Measurements from ENCODE around the gene FBXW2. TPM values are rescaled to one million over a fixed set of nuclear protein-coding genes. Genes with fewer than 3 reads are reported as not detected.

Gene FBXW2
- total RNA-seq, 2 experiments from 2014 or later: 70.2 to 72.5 TPM

- Mint-ChIP-seq H3K27me3 (no peaks in the 10 kb centered on the region), H3K4me1 (ENCODE audit: low read depth) (no peaks in the 10 kb centered on the region), H3K4me3 (no peak overlapping the region), H3K9me3 (no peaks in the 10 kb centered on the region), H3K36me3 (peaks cover 2% of the 10 kb centered on the region), H3K27ac (no peak overlapping the region)
- CTCF ChIA-PET: interaction anchor here (1.2 to 2.2 kb wide), 3 partner anchors 9 to 321 kb away, joined by 3 to 8 read pairs (median 4); no protein-coding TSS in a partner anchor
- no peak for DNase-seq
- intact Hi-C loops (cut with micrococcal nuclease): no loop called here
- POLR2A ChIA-PET: no interaction called here
Observed at GRCh38 chr9:120740132-120740531, 53.1 kb downstream of the FBXW2 start.

- Mint-ChIP-seq H3K4me3 (no peak overlapping the region), H3K27ac (no peak overlapping the region), H3K36me3 (peaks cover 2% of the 10 kb centered on the region), H3K4me1 (ENCODE audit: low read depth) (no peaks in the 10 kb centered on the region), H3K9me3 (no peaks in the 10 kb centered on the region), H3K27me3 (no peaks in the 10 kb centered on the region)
- intact Hi-C loops (cut with micrococcal nuclease): loop anchor here (5.0 kb wide), 1 partner anchor 115 kb away; no protein-coding TSS in a partner anchor
- ChIA-PET CTCF (interaction anchor here (1.0 kb wide), 1 partner anchor 19 kb away, joined by 4 read pairs; no protein-coding TSS in a partner anchor), POLR2A (no interaction called here)
- no peak for DNase-seq
Observed at GRCh38 chr9:120737416-120738165, 55.6 kb downstream of the FBXW2 start.

- Mint-ChIP-seq H3K36me3 (peaks cover 2% of the 10 kb centered on the region), H3K27me3 (no peaks in the 10 kb centered on the region), H3K4me3 (no peak overlapping the region), H3K27ac (no peak overlapping the region), H3K4me1 (ENCODE audit: low read depth) (no peaks in the 10 kb centered on the region), H3K9me3 (no peaks in the 10 kb centered on the region)
- DNase-seq: no peak
- ChIA-PET POLR2A (no interaction called here), CTCF (interaction anchor here (0.7 to 1.0 kb wide), 2 partner anchors 19 to 323 kb away, joined by 3 to 4 read pairs; no protein-coding TSS in a partner anchor)
- intact Hi-C loops (cut with micrococcal nuclease): loop anchor here (5.0 kb wide), 1 partner anchor 115 kb away; no protein-coding TSS in a partner anchor
Observed at GRCh38 chr9:120736881-120737280, 56.3 kb downstream of the FBXW2 start.

- intact Hi-C loops (cut with micrococcal nuclease): loop anchor here (5.0 kb wide), 1 partner anchor 113 kb away; no protein-coding TSS in a partner anchor
- Mint-ChIP-seq H3K4me1 (ENCODE audit: low read depth) (no peaks in the 10 kb centered on the region), H3K36me3 (peaks cover 2% of the 10 kb centered on the region), H3K27me3 (no peaks in the 10 kb centered on the region), H3K4me3 (no peak overlapping the region), H3K27ac (no peak overlapping the region), H3K9me3 (no peaks in the 10 kb centered on the region)
- POLR2A ChIA-PET: no interaction called here
- CTCF ChIA-PET: interaction anchor here (0.7 kb wide), 1 partner anchor 246 kb away, joined by 3 read pairs; no protein-coding TSS in a partner anchor
- DNase-seq: no peak
Observed at GRCh38 chr9:120735415-120736126, 57.6 kb downstream of the FBXW2 start.

GRCh38 chr9:120734607-120735410 is 58.4 kb downstream of the FBXW2 start:
- DNase-seq: no peak
- Mint-ChIP-seq H3K4me1 (ENCODE audit: low read depth) (no peaks in the 10 kb centered on the region), H3K27ac (no peak overlapping the region), H3K27me3 (no peaks in the 10 kb centered on the region), H3K9me3 (no peaks in the 10 kb centered on the region), H3K36me3 (peaks cover 2% of the 10 kb centered on the region), H3K4me3 (no peak overlapping the region)
- intact Hi-C loops (cut with micrococcal nuclease): loop anchor here (5.0 kb wide), 1 partner anchor 113 kb away; no protein-coding TSS in a partner anchor
- ChIA-PET POLR2A (no interaction called here), CTCF (no interaction called here)

GRCh38 chr9:120733190-120733589 is 60.0 kb downstream of the FBXW2 start:
- POLR2A ChIA-PET: no interaction called here
- Mint-ChIP-seq H3K27me3 (no peaks in the 10 kb centered on the region), H3K36me3 (peaks cover 2% of the 10 kb centered on the region), H3K9me3 (no peaks in the 10 kb centered on the region), H3K4me3 (no peak overlapping the region), H3K27ac (no peak overlapping the region), H3K4me1 (ENCODE audit: low read depth) (peaks cover 4% of the 10 kb centered on the region)
- no peak for DNase-seq
- intact Hi-C loops (cut with micrococcal nuclease): no loop called here
- CTCF ChIA-PET: interaction anchor here (1.0 kb wide), 1 partner anchor 22 kb away, joined by 3 read pairs; no protein-coding TSS in a partner anchor

- ChIA-PET POLR2A (interaction anchor here (1.1 kb wide), 1 partner anchor 16 kb away, joined by 3 read pairs; the partner anchor contains the start of gene MEGF9), CTCF (interaction anchor here (1.6 to 2.2 kb wide), 3 partner anchors 11 to 111 kb away, joined by 4 to 7 read pairs (median 6); no protein-coding TSS in a partner anchor)
- Mint-ChIP-seq H3K4me1 (ENCODE audit: low read depth) (peaks cover 9% of the 10 kb centered on the region), H3K4me3 (no peak overlapping the region), H3K36me3 (no peaks in the 10 kb centered on the region), H3K9me3 (no peaks in the 10 kb centered on the region), H3K27me3 (no peaks in the 10 kb centered on the region), H3K27ac (no peak overlapping the region)
- DNase-seq: no peak
- intact Hi-C loops (cut with micrococcal nuclease): no loop called here
Observed at GRCh38 chr9:120730654-120731514, 62.3 kb downstream of the FBXW2 start.

- H3K27ac Mint-ChIP-seq: no peak overlapping the region
Observed at GRCh38 chr9:120729791-120730241, 63.4 kb downstream of the FBXW2 start.

GRCh38 chr9:120726484-120726883 is 66.7 kb downstream of the FBXW2 start:
- CTCF ChIA-PET: no interaction called here

More at GRCh38 chr9:120729791-120730241, 63.4 kb downstream of the FBXW2 start:
- no peak overlapping the region for H3K4me3 Mint-ChIP-seq
- H3K9me3 Mint-ChIP-seq: no peaks in the 10 kb centered on the region
- peaks cover 9% of the 10 kb centered on the region for H3K4me1 Mint-ChIP-seq (ENCODE audit: low read depth)
- no peaks in the 10 kb centered on the region for H3K27me3 Mint-ChIP-seq
- ChIA-PET POLR2A (no interaction called here), CTCF (interaction anchor here (1.3 to 2.2 kb wide), 3 partner anchors 18 to 110 kb away, joined by 5 to 7 read pairs (median 6); no protein-coding TSS in a partner anchor)
- DNase-seq: peak; percentile 15
- no peaks in the 10 kb centered on the region for H3K36me3 Mint-ChIP-seq
- intact Hi-C loops (cut with micrococcal nuclease): no loop called here

GRCh38 chr9:120725907-120726306 is 67.3 kb downstream of the FBXW2 start:
- H3K27me3 Mint-ChIP-seq: no peaks in the 10 kb centered on the region
- no peak for DNase-seq
- H3K9me3 Mint-ChIP-seq: no peaks in the 10 kb centered on the region
- no peak overlapping the region for H3K27ac Mint-ChIP-seq
- POLR2A ChIA-PET: no interaction called here
- peaks cover 9% of the 10 kb centered on the region for H3K4me1 Mint-ChIP-seq (ENCODE audit: low read depth)
- intact Hi-C loops (cut with micrococcal nuclease): no loop called here
- CTCF ChIA-PET: no interaction called here
- H3K4me3 Mint-ChIP-seq: no peak overlapping the region
- no peaks in the 10 kb centered on the region for H3K36me3 Mint-ChIP-seq

More at GRCh38 chr9:120726484-120726883, 66.7 kb downstream of the FBXW2 start:
- Mint-ChIP-seq H3K36me3 (no peaks in the 10 kb centered on the region), H3K4me3 (no peak overlapping the region), H3K4me1 (ENCODE audit: low read depth) (peaks cover 9% of the 10 kb centered on the region), H3K9me3 (no peaks in the 10 kb centered on the region), H3K27me3 (no peaks in the 10 kb centered on the region), H3K27ac (no peak overlapping the region)
- DNase-seq: no peak
- POLR2A ChIA-PET: no interaction called here
- intact Hi-C loops (cut with micrococcal nuclease): no loop called here

All from activated CD4-positive, alpha-beta memory T cell treated with anti-CD3 and anti-CD28 coated beads for 36 hours (primary cell).